Body of pancreas (tissue), 4 donors: ENCODE data around the gene HOXA1. TPM values are rescaled to one million over a fixed set of nuclear protein-coding genes. Genes with fewer than 3 reads are reported as not detected.

ENCODE experiments used
- ATAC-seq: fragments of 150-250 bp; one replicate; pipeline ENCODE4 v1.9.1; 2016
- DNase-seq, 4 donors: peaks; one replicate each; pipeline ENCODE4 v3.0.0-alpha.2; 2019
- H3K27ac ChIP-seq, 4 donors: fragments of 200-600 bp; sonication (generic); 1 replicate in 3 of 4; 2 replicates in 1 of 4; pipeline versions ENCODE4 v1.5.1 to v1.6.1; 2016 to 2019; ENCODE audit warnings: mild to moderate bottlenecking in 1 of 4, mixed read lengths in 1 of 4, moderate library complexity in 1 of 4
- H3K27me3 ChIP-seq, 2 donors: fragments of 200-600 bp; sonication (generic); one replicate each; pipeline ENCODE4 v1.6.0; 2016; ENCODE audit warnings: mild to moderate bottlenecking in 1 of 2
- H3K36me3 ChIP-seq, 2 donors: fragments of 200-600 bp; sonication (generic); replicated peaks in 1 of 2; 2 replicates each; pipeline ENCODE4 v1.5.1; 2016; ENCODE audit warnings: low read depth in 2 of 2; ENCODE audit not compliant: insufficient read depth in 1 of 2
- H3K4me1 ChIP-seq: fragments of 200-600 bp; sonication (generic); one replicate; pipeline ENCODE4 v1.6.0; 2016
- H3K4me3 ChIP-seq, 2 donors: fragments of 200-600 bp; sonication (generic); 1 replicate in 1 of 2; 2 replicates in 1 of 2; pipeline ENCODE4 v1.5.1; 2016 to 2019
- H3K9me3 ChIP-seq, 3 donors: fragments of 200-600 bp; sonication (generic); 1 replicate in 2 of 3; 2 replicates in 1 of 3; pipeline ENCODE4 v1.5.1; 2016
- CTCF ChIP-seq, 7 experiments: fragments of 450-650 bp in 4 of 7; fragments of 200-600 bp in 3 of 7; sonication (generic) in 3 of 7; IDR thresholded peaks; one replicate each; pipeline ENCODE4 v1.5.1; 2016 to 2019; ENCODE audit warnings: antibody characterized with exemption in 7 of 7
- POLR2A ChIP-seq, 3 donors: fragments of 450-650 bp; IDR thresholded peaks; one replicate each; pipeline ENCODE4 v1.6.1; 2016; ENCODE audit warnings: antibody characterized with exemption in 3 of 3, mild to moderate bottlenecking in 2 of 3
- WGBS, 2 donors: methylation state at CpG; one replicate each; pipeline ENCODE4 v1.1.5; 2017; 5-methylcytosine and 5-hydroxymethylcytosine counted together
- intact Hi-C: fragments of 100-400 bp; cut with DNase I; formaldehyde crosslinking; loops from one replicate; pipeline ENCODE4 v1.15.1; 2023
- total RNA-seq, 2 donors: library from RNA; depleted of rRNA; stranded (reverse); fragments of >200 nt; gene quantifications; one replicate each; pipeline ENCODE4 v1.1.0, GENCODE V29; 2016

Gene HOXA1
- total RNA-seq, 2 donors from 2014 or later = not detected

- peak within 1 kb of the TSS in 3 of 4 donors; percentile 51 to 67 (median 62) for H3K27ac ChIP-seq
- intact Hi-C loops = no loop called here
- no peaks in the 10 kb centered on the region for H3K9me3 ChIP-seq
- peaks cover 0 to 84% of the 10 kb centered on the region in 2 donors for H3K27me3 ChIP-seq
- peaks cover 38% of the 10 kb centered on the region for H3K4me1 ChIP-seq
- ATAC-seq (peak; percentile 68), DNase-seq (peak in 3 of 4 donors; percentile 41 to 65 (median 45))
- no peak within 1 kb of the TSS for H3K4me3 ChIP-seq
- H3K36me3 ChIP-seq = no peaks in the 10 kb centered on the region
- TF ChIP-seq CTCF (IDR thresholded peaks at IDR 0.05) = peak in 5 of 7 experiments; percentile 13 to 42 (median 28)
- peak in 2 of 3 donors; percentile 34 to 42 for TF ChIP-seq POLR2A (IDR thresholded peaks at IDR 0.05)
- WGBS, 2 donors = 9 to 30% methylated on average over 46 to 86 of the region's 86 CpGs
Measured at GRCh38 chr7:27143023-27143949, 47.5 kb upstream of the HOXA1 start, which contains the start of gene HOXA5. HOXA5 (minus strand) TSS chr7:27143681; CDS start chr7:27143607, 74 bp downstream.

GRCh38 chr7:27142580-27143022 is 46.8 kb upstream of the HOXA1 start:
- TF ChIP-seq POLR2A (IDR thresholded peaks at IDR 0.05) (no peak), CTCF (IDR thresholded peaks at IDR 0.05) (no peak)
- no peak for DNase-seq
- Histone ChIP-seq H3K36me3 (no peaks in the 10 kb centered on the region), H3K27me3 (peaks cover 0 to 78% of the 10 kb centered on the region in 2 donors), H3K4me3 (no peak overlapping the region), H3K9me3 (no peaks in the 10 kb centered on the region), H3K27ac (peak overlapping the region in 3 of 4 donors; percentile 51 to 67 (median 62)), H3K4me1 (peaks cover 32% of the 10 kb centered on the region)
- intact Hi-C loops = no loop called here
- 6 to 13% methylated on average over 29 of the region's 29 CpGs for WGBS, 2 donors
- ATAC-seq = no peak

GRCh38 chr7:27141923-27142579 is 46.3 kb upstream of the HOXA1 start:
- peaks cover 0 to 74% of the 10 kb centered on the region in 2 donors for H3K27me3 ChIP-seq
- H3K27ac ChIP-seq = peak overlapping the region in 3 of 4 donors; percentile 51 to 67 (median 62)
- WGBS, 2 donors = 9 to 30% methylated on average over 20 to 30 of the region's 30 CpGs
- H3K4me1 ChIP-seq = peaks cover 28% of the 10 kb centered on the region
- H3K36me3 ChIP-seq = no peaks in the 10 kb centered on the region
- no peak for ATAC-seq
- DNase-seq = no peak
- TF ChIP-seq POLR2A (IDR thresholded peaks at IDR 0.05) (no peak), CTCF (IDR thresholded peaks at IDR 0.05) (no peak)
- intact Hi-C loops = no loop called here
- H3K9me3 ChIP-seq = no peaks in the 10 kb centered on the region
- H3K4me3 ChIP-seq = no peak overlapping the region

GRCh38 chr7:27141137-27141922 is 45.5 kb upstream of the HOXA1 start:
- WGBS, 2 donors = 22 to 36% methylated on average over 18 of the region's 18 CpGs
- Histone ChIP-seq H3K27ac (no peak overlapping the region), H3K4me1 (peaks cover 28% of the 10 kb centered on the region), H3K9me3 (no peaks in the 10 kb centered on the region), H3K27me3 (peaks cover 0 to 77% of the 10 kb centered on the region in 2 donors), H3K36me3 (no peaks in the 10 kb centered on the region), H3K4me3 (no peak overlapping the region)
- TF ChIP-seq POLR2A (IDR thresholded peaks at IDR 0.05) (no peak), CTCF (IDR thresholded peaks at IDR 0.05) (no peak)
- intact Hi-C loops = no loop called here
- ATAC-seq = no peak
- no peak for DNase-seq
